SU-DHL-6 (cell line): ENCODE measurements around the gene SYF2.

Source experiments
- H2AFZ ChIP-seq: fragments of 200-600 bp; sonication (generic); 2 replicates; pipeline ENCODE4 v1.6.1; 2014; ENCODE audit warnings: low read depth, mild to moderate bottlenecking, moderate library complexity, mixed read lengths, antibody characterized with exemption, low read length; ENCODE audit not compliant: severe bottlenecking
- H3F3A ChIP-seq: fragments of 200-600 bp; shearing (Covaris generic); 2 replicates; pipeline ENCODE4 v1.6.0; 2016; ENCODE audit warnings: antibody characterized with exemption, mild to moderate bottlenecking; ENCODE audit not compliant: insufficient read depth
- H3K27ac ChIP-seq: fragments of 200-600 bp; sonication (generic); 2 replicates; pipeline ENCODE4 v1.5.1; 2016; ENCODE audit warnings: low read depth, mild to moderate bottlenecking, low read length, moderate library complexity, mixed read lengths
- H3K27me3 ChIP-seq: fragments of 200-600 bp; sonication (generic), shearing (Covaris generic); 2 replicates; pipeline ENCODE4 v1.6.0; 2014; ENCODE audit warnings: mild to moderate bottlenecking, low read length
- H3K36me3 ChIP-seq: fragments of 200-600 bp; sonication (generic); 2 replicates; pipeline ENCODE4 v1.6.1; 2014; ENCODE audit warnings: mild to moderate bottlenecking, low read length, mixed read lengths
- H3K4me2 ChIP-seq: fragments of 300-600, 200-600 bp; shearing (Covaris generic), sonication (generic); 2 replicates; pipeline ENCODE4 v1.6.0; 2014; ENCODE audit warnings: low read length, low read depth, mild to moderate bottlenecking; ENCODE audit not compliant: poor library complexity, severe bottlenecking
- H3K4me3 ChIP-seq: fragments of 200-600 bp; sonication (generic); 2 replicates; pipeline ENCODE4 v1.5.1; 2014; ENCODE audit warnings: antibody characterized with exemption, low read length, mild to moderate bottlenecking, mixed read lengths; ENCODE audit not compliant: insufficient read depth, poor library complexity, severe bottlenecking
- H3K79me2 ChIP-seq: fragments of 200-600 bp; sonication (generic); 2 replicates; pipeline ENCODE4 v1.6.1; 2014; ENCODE audit warnings: mild to moderate bottlenecking, low read length, moderate library complexity; ENCODE audit not compliant: insufficient read depth
- H3K9ac ChIP-seq: fragments of 200-600 bp; sonication (generic); 2 replicates; pipeline ENCODE4 v1.7.0; 2014; ENCODE audit warnings: mild to moderate bottlenecking, low read length
- H3K9me2 ChIP-seq: fragments of 200-600 bp; sonication (generic); replicated peaks from 2 replicates; pipeline ENCODE4 v1.6.1; 2014; ENCODE audit warnings: low read length; ENCODE audit not compliant: insufficient read depth
- H3K9me3 ChIP-seq: fragments of 200-600 bp; sonication (generic); 2 replicates; pipeline ENCODE4 v1.6.1; 2014; ENCODE audit warnings: low read length, mixed read lengths; ENCODE audit not compliant: insufficient read depth
- H4K20me1 ChIP-seq: fragments of 200-600 bp; sonication (generic); 2 replicates; pipeline ENCODE4 v1.6.1; 2014; ENCODE audit warnings: low read depth, mild to moderate bottlenecking, antibody characterized with exemption, low read length, moderate library complexity, mixed read lengths
- CTCF ChIP-seq: fragments of 200-600 bp; sonication (generic); IDR thresholded peaks from one replicate; pipeline ENCODE4 v1.5.1; 2017; ENCODE audit warnings: antibody characterized with exemption, mild to moderate bottlenecking, low read length, moderate library complexity; ENCODE audit not compliant: insufficient read depth, poor library complexity, severe bottlenecking
- EZH2phosphoT487 ChIP-seq: fragments of 200-600 bp; sonication (generic), shearing (Covaris generic); conservative IDR thresholded peaks from 2 replicates; pipeline ENCODE4 v1.6.1; 2018; ENCODE audit warnings: mild to moderate bottlenecking, antibody characterized with exemption, low read length, moderate library complexity, mixed read lengths

Gene SYF2

DNA sequence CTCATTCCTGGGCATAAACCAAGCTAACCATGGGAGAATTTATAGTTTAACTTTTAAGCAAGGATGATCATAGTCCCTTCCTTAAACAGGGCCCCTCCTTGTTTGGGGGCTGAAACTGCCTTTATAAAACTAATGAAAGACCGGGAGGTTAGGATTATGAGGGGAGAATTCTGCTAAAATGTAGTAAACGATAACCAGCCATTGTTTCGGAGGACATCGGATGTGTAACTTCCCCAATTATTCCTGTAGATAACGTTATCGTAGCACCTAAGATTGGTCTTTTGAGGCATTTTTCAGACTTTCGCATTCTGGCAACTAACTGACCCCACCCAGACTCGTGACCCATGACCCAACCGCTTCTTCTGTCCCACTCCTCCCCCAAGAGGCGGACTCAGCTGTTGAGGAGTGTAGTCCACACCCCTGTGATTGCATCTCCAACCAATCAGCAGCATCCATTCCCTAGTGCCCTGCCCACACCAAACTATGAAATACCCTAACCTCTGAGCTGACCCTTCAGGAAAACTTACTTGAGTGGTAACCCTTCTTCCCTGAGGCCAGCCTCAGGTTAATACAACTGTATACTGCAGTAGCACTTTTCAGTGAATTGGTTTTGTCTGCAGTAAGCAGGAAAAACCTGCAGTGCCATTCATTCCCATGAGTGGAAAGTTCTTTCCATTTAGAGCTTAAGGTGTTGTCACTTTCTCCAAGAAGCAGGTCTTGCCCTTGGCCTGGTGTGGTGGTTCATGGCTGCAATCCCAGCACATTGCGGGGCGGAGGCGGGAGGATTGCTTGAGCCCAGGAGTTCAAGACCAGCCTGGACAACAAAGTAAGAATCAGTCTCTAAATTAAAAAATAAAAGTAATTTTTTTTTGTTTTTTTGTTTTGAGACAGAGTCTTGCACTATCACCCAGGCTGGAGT, 823 bp upstream of the SYF2 start:
- no peaks in the 10 kb centered on the region for H3K27me3 ChIP-seq
- H3K79me2 ChIP-seq, result peaks cover 30% of the 10 kb centered on the region
- H3K9me3 ChIP-seq, result no peaks in the 10 kb centered on the region
- H2AFZ ChIP-seq, result peak overlapping the region; percentile 86
- peak overlapping the region; percentile 61 for H3K27ac ChIP-seq
- peak overlapping the region; percentile 71 for H3K4me2 ChIP-seq
- peaks cover 21% of the 10 kb centered on the region for H3F3A ChIP-seq
- H3K9me2 ChIP-seq, result no peaks in the 10 kb centered on the region
- no peaks in the 10 kb centered on the region for H4K20me1 ChIP-seq
- peak overlapping the region; percentile 75 for H3K9ac ChIP-seq
- TF ChIP-seq CTCF, result no peak
- no peak for TF ChIP-seq EZH2phosphoT487
- 0 out of 2 replicates have a peak, but pooled peaks cover 5% of the 10 kb centered on the region for H3K36me3 ChIP-seq
- peak overlapping the region; percentile 90 for H3K4me3 ChIP-seq

DNA sequence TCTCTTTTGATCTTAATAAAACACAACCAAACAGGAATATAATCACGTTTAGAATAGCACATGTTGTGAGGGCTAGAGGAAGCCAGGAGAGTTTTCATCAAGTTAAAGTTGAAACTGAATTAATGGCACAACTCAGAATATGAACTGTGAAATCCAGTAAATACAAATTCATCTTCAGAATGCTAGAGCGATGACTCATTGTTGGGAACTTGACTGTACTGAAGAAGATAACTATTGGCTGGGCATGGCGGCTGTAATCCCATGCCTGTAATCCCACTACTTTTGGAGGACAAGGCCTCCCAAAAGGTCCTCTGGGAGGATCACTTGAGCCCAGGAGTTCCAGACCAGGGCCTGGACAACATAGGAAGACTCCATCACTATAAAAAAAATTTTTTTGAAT, 8.8 kb downstream of the SYF2 start:
- H3K9me3 ChIP-seq, result no peaks in the 10 kb centered on the region
- no peak overlapping the region for H3K4me2 ChIP-seq
- no peak overlapping the region for H2AFZ ChIP-seq
- H3F3A ChIP-seq, result no peaks in the 10 kb centered on the region
- no peaks in the 10 kb centered on the region for H3K9me2 ChIP-seq
- no peaks in the 10 kb centered on the region for H4K20me1 ChIP-seq
- TF ChIP-seq CTCF (no peak), EZH2phosphoT487 (no peak)
- peaks cover 37% of the 10 kb centered on the region for H3K36me3 ChIP-seq
- no peaks in the 10 kb centered on the region for H3K79me2 ChIP-seq
- H3K27me3 ChIP-seq, result no peaks in the 10 kb centered on the region
- no peak overlapping the region for H3K4me3 ChIP-seq
- no peak overlapping the region for H3K27ac ChIP-seq
- no peak overlapping the region for H3K9ac ChIP-seq

DNA sequence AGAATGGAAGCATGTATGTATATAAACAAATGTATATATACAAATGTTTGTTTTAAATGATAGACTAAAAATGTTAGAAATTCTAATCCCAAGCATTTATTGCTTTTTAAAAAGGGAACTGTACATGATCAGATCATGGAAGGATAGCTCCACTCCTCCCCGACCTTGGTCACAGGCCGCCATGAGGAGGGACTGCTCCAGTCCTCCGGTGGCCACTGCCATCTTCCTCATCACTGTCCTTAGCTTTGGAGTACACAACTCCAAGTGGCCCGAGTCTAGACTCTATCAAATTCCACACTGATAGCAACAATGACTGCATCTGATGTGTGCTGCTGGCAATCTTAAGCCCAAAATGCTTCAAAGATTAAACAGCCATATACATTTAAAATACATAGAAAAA, 9.7 kb downstream of the SYF2 start:
- Histone ChIP-seq H2AFZ (no peak overlapping the region), H3K27me3 (no peaks in the 10 kb centered on the region), H3K9me3 (no peaks in the 10 kb centered on the region), H3K79me2 (no peaks in the 10 kb centered on the region), H3F3A (no peaks in the 10 kb centered on the region), H3K27ac (no peak overlapping the region), H3K36me3 (peaks cover 33% of the 10 kb centered on the region), H3K9ac (no peak overlapping the region), H4K20me1 (no peaks in the 10 kb centered on the region), H3K4me2 (no peak overlapping the region), H3K9me2 (no peaks in the 10 kb centered on the region), H3K4me3 (no peak overlapping the region)
- no peak for TF ChIP-seq CTCF
- no peak for TF ChIP-seq EZH2phosphoT487
